Stomach (tissue), 9 donors: ENCODE results near the gene THUMPD3. TPM values are rescaled to one million over a fixed set of nuclear protein-coding genes. Genes with fewer than 3 reads are reported as not detected.
A peak's percentile ranks its signal among the peaks of the same experiment; 100 is the strongest.

ENCODE experiments used
- DNase-seq, 2 donors: peaks; one replicate each; pipeline versions ENCODE4 v3.0.0 to v3.0.0-alpha.2; 2013 to 2019
- H3K27ac ChIP-seq, 5 donors: fragments of 200-600 bp in 4 of 5; sonication (generic) in 4 of 5; one replicate each; pipeline ENCODE4 v1.5.1; 2013 to 2019; ENCODE audit warnings: mild to moderate bottlenecking in 1 of 5, moderate library complexity in 1 of 5
- H3K27me3 ChIP-seq, 3 donors: fragments of 200-600 bp; sonication (generic); one replicate each; pipeline ENCODE4 v1.5.1; 2017 to 2019; ENCODE audit warnings: mixed run types in 1 of 3
- H3K36me3 ChIP-seq, 4 donors: fragments of 200-600 bp; sonication (generic); 1 replicate in 3 of 4; 2 replicates in 1 of 4; pipeline ENCODE4 v1.5.1; 2016 to 2019
- H3K4me1 ChIP-seq, 4 donors: fragments of 200-600 bp; sonication (generic); one replicate each; pipeline ENCODE4 v1.5.1; 2016 to 2019
- H3K4me3 ChIP-seq, 4 donors: fragments of 200-600 bp; sonication (generic) in 3 of 4; one replicate each; pipeline ENCODE4 v1.5.1; 2016 to 2019; ENCODE audit warnings: mild to moderate bottlenecking in 1 of 4
- H3K9me3 ChIP-seq, 4 donors: fragments of 200-600 bp; sonication (generic); one replicate each; pipeline ENCODE4 v1.5.1; 2016 to 2019
- EP300 ChIP-seq: sonication (generic); formaldehyde crosslinking; IDR thresholded peaks from one replicate; pipeline ENCODE4 v1.6.1; 2017; ENCODE audit warnings: antibody characterized with exemption
- POLR2A ChIP-seq, 4 donors: fragments of 450-650 bp; IDR thresholded peaks; one replicate each; pipeline ENCODE4 v1.6.1; 2016; ENCODE audit warnings: antibody characterized with exemption in 4 of 4, control low read depth in 2 of 4, mild to moderate bottlenecking in 1 of 4, moderate library complexity in 1 of 4
- POLR2AphosphoS5 ChIP-seq, 3 donors: sonication (generic); formaldehyde crosslinking; IDR thresholded peaks; one replicate each; pipeline ENCODE4 v1.6.1; 2016; ENCODE audit warnings: antibody characterized with exemption in 3 of 3
- WGBS, 5 donors: extraction: QIAGEN DNeasy Blood & Tissue Kit in 3 of 5; methylation state at CpG; one replicate each; pipeline versions ENCODE4 v1.1.5 to v1.1.7; 2013 to 2018; 5-methylcytosine and 5-hydroxymethylcytosine counted together
- intact Hi-C: fragments of 100-400 bp; cut with DNase I; formaldehyde crosslinking; loops from one replicate; pipeline ENCODE4 v1.15.1; 2023; ENCODE audit warnings: low total_unique reads
- polyA plus RNA-seq, 3 donors: library from polyadenylated mRNA; stranded (reverse); fragments of 200-250 nt; gene quantifications; one replicate each; pipeline ENCODE4 v1.2.3, GENCODE V29; 2013
- total RNA-seq, 5 donors: library from RNA; depleted of rRNA; stranded (reverse); fragments of >200 nt; gene quantifications; one replicate each; pipeline versions ENCODE4 v1.1.0 to v1.2.3, GENCODE V29; 2014 to 2016
- TF ChIP-seq, protein P1 (sequence below), 7 experiments: fragments of 450-650 bp in 4 of 7; fragments of 200-600 bp in 3 of 7; sonication (generic) in 3 of 7; IDR thresholded peaks; one replicate each; pipeline ENCODE4 v1.5.1; 2016 to 2019; ENCODE audit warnings: antibody characterized with exemption in 7 of 7, control low read depth in 2 of 7, mild to moderate bottlenecking in 1 of 7
- donor health status: healthy with polysubstance abuse.
- donor health status: Bipolar disorder and iron deficiency.
- donor health status: healthy.

THUMPD3 gene
- total and polyA plus RNA-seq, 8 donors, result 4.7 to 255 (median 24.1) TPM

DNA sequence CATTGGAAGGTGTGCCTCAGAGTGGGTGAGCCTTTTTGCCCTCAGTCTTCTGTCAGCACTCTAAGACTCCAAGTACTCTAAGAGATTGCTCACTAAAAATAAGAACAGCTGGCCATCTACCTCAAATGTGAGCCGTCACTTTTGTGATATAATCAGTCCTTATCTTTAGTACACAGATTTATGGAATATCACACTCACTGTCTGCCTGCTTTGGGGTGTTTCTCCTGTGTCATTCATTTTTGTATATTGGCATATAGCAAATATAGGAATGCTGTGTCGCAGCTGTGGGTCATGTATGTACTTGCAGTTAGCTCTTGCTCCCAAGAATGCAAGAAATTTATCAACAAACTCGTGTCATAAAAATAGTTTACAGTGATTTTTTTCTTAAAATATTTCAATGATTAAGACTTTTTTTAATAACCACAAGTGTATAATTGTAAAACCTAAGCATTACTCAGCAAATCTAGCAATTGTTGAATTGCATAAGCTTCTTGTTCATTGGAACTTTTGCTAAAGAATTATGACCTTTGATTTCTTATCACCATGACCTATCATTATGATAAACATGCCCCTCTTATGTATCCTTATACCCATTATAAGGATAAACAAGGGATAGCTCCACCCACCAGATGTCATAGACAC is 53.4 kb downstream of the THUMPD3 start:
- DNase-seq, result no peak
- intact Hi-C loops, result no loop called here
- 48 to 56% (median 52%) methylated on average over 3 of the region's 3 CpGs for WGBS, 5 donors
- peak overlapping the region in 1 of 5 donors; percentile 2 for H3K27ac ChIP-seq
- no peak overlapping the region for H3K4me3 ChIP-seq
- peaks cover 0 to 6% (median 5%) of the 10 kb centered on the region in 4 donors for H3K36me3 ChIP-seq
- H3K27me3 ChIP-seq, result no peaks in the 10 kb centered on the region
- H3K9me3 ChIP-seq, result no peaks in the 10 kb centered on the region
- H3K4me1 ChIP-seq, result peaks cover 15 to 95% (median 63%) of the 10 kb centered on the region in 4 donors
- TF ChIP-seq POLR2AphosphoS5 (IDR thresholded peaks at IDR 0.05) (no peak), EP300 (no peak), POLR2A (IDR thresholded peaks at IDR 0.05) (no peak)
- TF ChIP-seq, protein P1, sequence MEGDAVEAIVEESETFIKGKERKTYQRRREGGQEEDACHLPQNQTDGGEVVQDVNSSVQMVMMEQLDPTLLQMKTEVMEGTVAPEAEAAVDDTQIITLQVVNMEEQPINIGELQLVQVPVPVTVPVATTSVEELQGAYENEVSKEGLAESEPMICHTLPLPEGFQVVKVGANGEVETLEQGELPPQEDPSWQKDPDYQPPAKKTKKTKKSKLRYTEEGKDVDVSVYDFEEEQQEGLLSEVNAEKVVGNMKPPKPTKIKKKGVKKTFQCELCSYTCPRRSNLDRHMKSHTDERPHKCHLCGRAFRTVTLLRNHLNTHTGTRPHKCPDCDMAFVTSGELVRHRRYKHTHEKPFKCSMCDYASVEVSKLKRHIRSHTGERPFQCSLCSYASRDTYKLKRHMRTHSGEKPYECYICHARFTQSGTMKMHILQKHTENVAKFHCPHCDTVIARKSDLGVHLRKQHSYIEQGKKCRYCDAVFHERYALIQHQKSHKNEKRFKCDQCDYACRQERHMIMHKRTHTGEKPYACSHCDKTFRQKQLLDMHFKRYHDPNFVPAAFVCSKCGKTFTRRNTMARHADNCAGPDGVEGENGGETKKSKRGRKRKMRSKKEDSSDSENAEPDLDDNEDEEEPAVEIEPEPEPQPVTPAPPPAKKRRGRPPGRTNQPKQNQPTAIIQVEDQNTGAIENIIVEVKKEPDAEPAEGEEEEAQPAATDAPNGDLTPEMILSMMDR (IDR thresholded peaks at IDR 0.05), result no peak

DNA sequence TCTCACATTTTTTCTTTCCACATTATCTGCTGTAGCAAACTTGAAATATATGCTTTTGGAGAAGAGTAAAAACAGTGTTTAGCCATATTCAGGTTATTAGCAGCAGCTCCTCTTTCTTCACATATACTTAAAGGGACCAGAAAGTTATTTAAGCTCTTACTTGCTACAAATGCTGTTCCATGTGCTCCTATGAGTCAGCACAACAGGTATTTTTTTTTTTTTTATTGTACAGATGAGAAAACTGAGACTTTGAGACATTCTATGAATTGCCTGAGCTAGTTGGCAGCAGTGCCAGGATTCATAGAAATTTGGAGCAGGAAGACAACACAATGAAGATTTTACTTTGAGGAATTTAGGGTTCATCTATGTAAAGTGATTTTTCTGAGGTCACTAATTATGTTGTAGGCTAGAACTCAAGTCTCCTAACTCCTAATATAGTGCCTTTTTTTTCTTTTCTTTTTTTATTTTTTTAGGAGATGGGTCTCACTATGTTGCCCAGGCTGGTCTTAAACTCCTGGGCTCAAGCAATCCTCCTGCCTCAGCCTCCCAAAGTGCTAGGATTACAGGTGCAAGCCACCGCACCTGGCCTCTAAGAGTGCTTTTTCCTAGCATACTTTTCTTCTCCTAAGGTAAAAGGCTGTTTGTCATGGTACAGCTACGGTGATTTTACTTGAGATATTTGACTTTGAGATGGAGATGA is 58.1 kb downstream of the THUMPD3 start:
- H3K4me1 ChIP-seq, result peaks cover 16 to 89% (median 64%) of the 10 kb centered on the region in 4 donors
- 58 to 76% (median 72%) methylated on average over 2 of the region's 2 CpGs for WGBS, 5 donors
- intact Hi-C loops, result no loop called here

DNA sequence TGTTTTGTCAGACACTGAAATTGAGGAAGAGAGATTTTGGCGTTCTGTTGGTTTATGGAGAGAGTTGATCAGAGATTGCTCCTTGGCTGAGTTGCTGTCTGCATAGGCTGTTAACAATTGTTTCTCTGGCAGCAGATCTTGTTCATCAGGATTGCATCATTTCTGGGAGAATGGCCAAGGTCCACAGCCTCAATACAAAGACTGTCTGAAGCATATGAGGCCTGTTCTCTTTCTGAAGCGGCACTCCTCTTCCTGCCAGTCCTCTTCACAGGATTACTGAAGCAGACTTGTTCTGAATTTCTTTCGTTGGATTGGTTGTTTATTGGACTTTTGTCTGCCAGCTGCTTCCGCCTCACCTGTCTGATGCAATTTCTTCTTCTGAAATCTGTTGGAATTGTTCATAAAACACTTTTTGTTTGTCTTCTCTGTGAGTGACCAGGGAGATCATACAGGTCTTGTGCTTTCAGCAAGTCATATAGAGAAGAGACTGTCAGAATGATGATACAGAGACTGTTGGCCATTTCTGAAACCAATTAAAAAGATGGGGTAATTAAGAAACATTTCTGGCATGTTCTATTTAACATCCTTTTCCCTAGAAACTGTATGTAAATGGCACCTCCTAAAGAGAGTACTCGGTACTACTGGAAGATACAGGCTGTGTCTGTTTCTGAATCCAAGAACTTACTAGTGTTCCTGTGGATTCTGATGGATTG is 60.0 kb downstream of the THUMPD3 start:
- Histone ChIP-seq H3K4me1 (peaks cover 16 to 82% (median 58%) of the 10 kb centered on the region in 4 donors), H3K27me3 (no peaks in the 10 kb centered on the region), H3K4me3 (no peak overlapping the region), H3K27ac (peak overlapping the region; percentile 1 to 82 (median 81)), H3K9me3 (no peaks in the 10 kb centered on the region), H3K36me3 (peaks cover 0 to 29% (median 21%) of the 10 kb centered on the region in 4 donors)
- WGBS, 5 donors, result 6 to 19% (median 12%) methylated on average over 5 of the region's 5 CpGs
- peak; percentile 87 to 97 for DNase-seq
- TF ChIP-seq POLR2AphosphoS5 (IDR thresholded peaks at IDR 0.05) (peak; percentile 63 to 91 (median 86)), EP300 (no peak)
- TF ChIP-seq, protein P1 (IDR thresholded peaks at IDR 0.05), result peak in 5 of 7 experiments; percentile 23 to 48 (median 42)
- intact Hi-C loops, result no loop called here

More for the DNA sequence above, 58.1 kb downstream of the THUMPD3 start:
- H3K4me3 ChIP-seq, result no peak overlapping the region
- no peak for DNase-seq
- TF ChIP-seq EP300 (no peak), POLR2A (IDR thresholded peaks at IDR 0.05) (no peak), POLR2AphosphoS5 (IDR thresholded peaks at IDR 0.05) (no peak)
- TF ChIP-seq, protein P1 (IDR thresholded peaks at IDR 0.05), result no peak
- peak overlapping the region in 1 of 5 donors; percentile 44 for H3K27ac ChIP-seq
- H3K27me3 ChIP-seq, result no peaks in the 10 kb centered on the region
- H3K9me3 ChIP-seq, result no peaks in the 10 kb centered on the region
- H3K36me3 ChIP-seq, result peaks cover 0 to 10% (median 3%) of the 10 kb centered on the region in 4 donors

DNA sequence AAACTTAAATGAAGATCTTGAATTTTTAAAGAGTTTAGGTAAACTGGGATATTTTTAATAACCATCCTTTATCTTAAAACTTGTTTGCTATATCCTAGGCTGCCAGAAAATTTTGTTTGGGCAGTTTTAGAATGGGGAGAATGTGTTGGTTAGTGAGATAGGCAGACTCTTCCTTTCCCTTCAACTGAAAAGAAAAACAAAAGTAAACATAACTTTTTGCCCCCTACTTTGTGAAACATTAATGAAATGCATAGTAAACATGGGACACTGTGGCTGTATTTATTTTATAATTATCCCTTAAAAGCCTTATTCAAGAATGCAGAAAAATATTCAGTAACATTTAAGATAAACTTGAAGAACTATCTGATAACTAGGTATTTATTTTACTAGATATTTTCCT is 65.6 kb downstream of the THUMPD3 start:
- Histone ChIP-seq H3K4me3 (no peak overlapping the region), H3K36me3 (peaks cover 29 to 84% (median 75%) of the 10 kb centered on the region in 4 donors), H3K27ac (peak overlapping the region in 2 of 5 donors; percentile 4 to 5), H3K27me3 (no peaks in the 10 kb centered on the region), H3K4me1 (peaks cover 4 to 35% (median 22%) of the 10 kb centered on the region in 4 donors), H3K9me3 (no peaks in the 10 kb centered on the region)
- no peak for TF ChIP-seq POLR2AphosphoS5 (IDR thresholded peaks at IDR 0.05)
- TF ChIP-seq, protein P1 (IDR thresholded peaks at IDR 0.05), result no peak
- no peak for TF ChIP-seq EP300
- TF ChIP-seq POLR2A (IDR thresholded peaks at IDR 0.05), result no peak
- intact Hi-C loops, result no loop called here
- no peak for DNase-seq
